ENCODE results near the gene MAML3. TPM values are rescaled to one million over a fixed set of nuclear protein-coding genes. Genes with fewer than 3 reads are reported as not detected.

MAML3 gene
- total RNA-seq, 1 donor = 0.72 TPM

GRCh38 chr4:139692309-139693012, 461.5 kb downstream of the MAML3 start:
- no peaks in the 10 kb centered on the region for H3K27me3 ChIP-seq (ENCODE audit: insufficient read depth, low read length)
- H3K79me2 ChIP-seq (ENCODE audit: insufficient read depth, low read length) = no peaks in the 10 kb centered on the region
- DNase-seq (ENCODE audit: insufficient read length, low spot score, missing footprints) = no peak
- H3K4me2 ChIP-seq (ENCODE audit: insufficient read depth, low read length) = no peak overlapping the region
- H3K27ac ChIP-seq (ENCODE audit: low read depth, low read length) = no peak overlapping the region
- H4K20me1 ChIP-seq (ENCODE audit: insufficient read depth, low read length) = no peaks in the 10 kb centered on the region
- H3K36me3 ChIP-seq (ENCODE audit: insufficient read depth, low read length) = no peaks in the 10 kb centered on the region
- no peak overlapping the region for H2AFZ ChIP-seq (ENCODE audit: low read length)
- H3K4me3 ChIP-seq (ENCODE audit: insufficient read depth, low read length) = no peak overlapping the region
- TF ChIP-seq, protein P1, sequence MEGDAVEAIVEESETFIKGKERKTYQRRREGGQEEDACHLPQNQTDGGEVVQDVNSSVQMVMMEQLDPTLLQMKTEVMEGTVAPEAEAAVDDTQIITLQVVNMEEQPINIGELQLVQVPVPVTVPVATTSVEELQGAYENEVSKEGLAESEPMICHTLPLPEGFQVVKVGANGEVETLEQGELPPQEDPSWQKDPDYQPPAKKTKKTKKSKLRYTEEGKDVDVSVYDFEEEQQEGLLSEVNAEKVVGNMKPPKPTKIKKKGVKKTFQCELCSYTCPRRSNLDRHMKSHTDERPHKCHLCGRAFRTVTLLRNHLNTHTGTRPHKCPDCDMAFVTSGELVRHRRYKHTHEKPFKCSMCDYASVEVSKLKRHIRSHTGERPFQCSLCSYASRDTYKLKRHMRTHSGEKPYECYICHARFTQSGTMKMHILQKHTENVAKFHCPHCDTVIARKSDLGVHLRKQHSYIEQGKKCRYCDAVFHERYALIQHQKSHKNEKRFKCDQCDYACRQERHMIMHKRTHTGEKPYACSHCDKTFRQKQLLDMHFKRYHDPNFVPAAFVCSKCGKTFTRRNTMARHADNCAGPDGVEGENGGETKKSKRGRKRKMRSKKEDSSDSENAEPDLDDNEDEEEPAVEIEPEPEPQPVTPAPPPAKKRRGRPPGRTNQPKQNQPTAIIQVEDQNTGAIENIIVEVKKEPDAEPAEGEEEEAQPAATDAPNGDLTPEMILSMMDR (IDR thresholded peaks at IDR 0.05; ENCODE audit: extremely low read depth, low read depth, low read length) = peak; percentile 35
- H3K9me3 ChIP-seq (ENCODE audit: low read depth, low read length) = no peaks in the 10 kb centered on the region
- H3K4me1 ChIP-seq (ENCODE audit: insufficient read depth, low read length) = no peaks in the 10 kb centered on the region

GRCh38 chr4:139690419-139690818, 463.6 kb downstream of the MAML3 start:
- Histone ChIP-seq H3K79me2 (ENCODE audit: insufficient read depth, low read length) (no peaks in the 10 kb centered on the region), H2AFZ (ENCODE audit: low read length) (no peak overlapping the region), H4K20me1 (ENCODE audit: insufficient read depth, low read length) (no peaks in the 10 kb centered on the region), H3K4me2 (ENCODE audit: insufficient read depth, low read length) (no peak overlapping the region), H3K4me1 (ENCODE audit: insufficient read depth, low read length) (no peaks in the 10 kb centered on the region), H3K4me3 (ENCODE audit: insufficient read depth, low read length) (no peak overlapping the region), H3K27ac (ENCODE audit: low read depth, low read length) (no peak overlapping the region), H3K9me3 (ENCODE audit: low read depth, low read length) (no peaks in the 10 kb centered on the region), H3K36me3 (ENCODE audit: insufficient read depth, low read length) (no peaks in the 10 kb centered on the region), H3K27me3 (ENCODE audit: insufficient read depth, low read length) (no peaks in the 10 kb centered on the region)
- no peak for DNase-seq (ENCODE audit: insufficient read length, low spot score, missing footprints)
- TF ChIP-seq, protein P1 (IDR thresholded peaks at IDR 0.05; ENCODE audit: extremely low read depth, low read depth, low read length) = no peak

- no peak overlapping the region for H3K4me3 ChIP-seq (ENCODE audit: insufficient read depth, low read length)
- no peak for DNase-seq (ENCODE audit: insufficient read length, low spot score, missing footprints)
- H3K36me3 ChIP-seq (ENCODE audit: insufficient read depth, low read length) = no peaks in the 10 kb centered on the region
- H3K4me2 ChIP-seq (ENCODE audit: insufficient read depth, low read length) = no peak overlapping the region
- no peaks in the 10 kb centered on the region for H3K27me3 ChIP-seq (ENCODE audit: insufficient read depth, low read length)
- no peaks in the 10 kb centered on the region for H3K79me2 ChIP-seq (ENCODE audit: insufficient read depth, low read length)
- H3K9me3 ChIP-seq (ENCODE audit: low read depth, low read length) = no peaks in the 10 kb centered on the region
- no peak overlapping the region for H2AFZ ChIP-seq (ENCODE audit: low read length)
- TF ChIP-seq, protein P1 (IDR thresholded peaks at IDR 0.05; ENCODE audit: extremely low read depth, low read depth, low read length) = no peak
- no peaks in the 10 kb centered on the region for H3K4me1 ChIP-seq (ENCODE audit: insufficient read depth, low read length)
- no peaks in the 10 kb centered on the region for H4K20me1 ChIP-seq (ENCODE audit: insufficient read depth, low read length)
- H3K27ac ChIP-seq (ENCODE audit: low read depth, low read length) = no peak overlapping the region
These were observed 464.8 kb downstream of the MAML3 start for GRCh38 chr4:139689093-139689722.

- H2AFZ ChIP-seq (ENCODE audit: low read length) = no peak overlapping the region
- no peaks in the 10 kb centered on the region for H3K27me3 ChIP-seq (ENCODE audit: insufficient read depth, low read length)
- H3K9me3 ChIP-seq (ENCODE audit: low read depth, low read length) = no peaks in the 10 kb centered on the region
- no peaks in the 10 kb centered on the region for H3K36me3 ChIP-seq (ENCODE audit: insufficient read depth, low read length)
- H3K27ac ChIP-seq (ENCODE audit: low read depth, low read length) = no peak overlapping the region
- DNase-seq (ENCODE audit: insufficient read length, low spot score, missing footprints) = no peak
- no peaks in the 10 kb centered on the region for H4K20me1 ChIP-seq (ENCODE audit: insufficient read depth, low read length)
- no peaks in the 10 kb centered on the region for H3K4me1 ChIP-seq (ENCODE audit: insufficient read depth, low read length)
- no peaks in the 10 kb centered on the region for H3K79me2 ChIP-seq (ENCODE audit: insufficient read depth, low read length)
- TF ChIP-seq, protein P1 (IDR thresholded peaks at IDR 0.05; ENCODE audit: extremely low read depth, low read depth, low read length) = no peak
- no peak overlapping the region for H3K4me2 ChIP-seq (ENCODE audit: insufficient read depth, low read length)
- no peak overlapping the region for H3K4me3 ChIP-seq (ENCODE audit: insufficient read depth, low read length)
These were observed 467.0 kb downstream of the MAML3 start for GRCh38 chr4:139686988-139687387.

Measured in osteoblast (primary cell).